OCI-LY3 (cell line): ENCODE measurements around the gene PRKCE.

Experiments
- CTCF ChIP-seq: fragments of 200-600, 300-600 bp; sonication (generic); IDR thresholded peaks from 2 replicates; pipeline ENCODE4 v1.5.1; 2014; ENCODE audit warnings: antibody characterized with exemption, low read length, low read depth
- EZH2phosphoT487 ChIP-seq: fragments of 200-600 bp; shearing (Covaris generic); IDR thresholded peaks from 2 replicates; pipeline ENCODE4 v1.6.1; 2018; ENCODE audit warnings: antibody characterized with exemption, mixed run types, low read depth

- TF ChIP-seq CTCF: no peak
- TF ChIP-seq EZH2phosphoT487: no peak
Measured at GRCh38 chr2:46146866-46147502, 495.5 kb downstream of the PRKCE start.
